NCI-H128 (cell line): Measurements from ENCODE around the gene SH3BP2.

Source experiments
- DNase-seq: peaks from one replicate; lab custom pipeline; 2025; ENCODE audit not compliant: unreplicated experiment; lab: John Stamatoyannopoulos, UW

Gene SH3BP2

GRCh38 chr4:2792711-2793585, at the start of gene SH3BP2:
Gene SH3BP2 (plus strand): TSS chr4:2793085. CDS start chr4:2820618, 27,533 bp downstream.
- DNase-seq, result no peak

- DNase-seq, result no peak
Measured at GRCh38 chr4:2743518-2744445, 49.1 kb upstream of the SH3BP2 start.

- no peak for DNase-seq
Measured at GRCh38 chr4:2744576-2745270, 48.2 kb upstream of the SH3BP2 start.

GRCh38 chr4:2745516-2745915, 47.4 kb upstream of the SH3BP2 start:
- no peak for DNase-seq

GRCh38 chr4:2745981-2746806, 46.7 kb upstream of the SH3BP2 start:
- DNase-seq, result no peak

- DNase-seq, result no peak
Measured at GRCh38 chr4:2746891-2747695, 45.8 kb upstream of the SH3BP2 start.

- DNase-seq, result no peak
Measured at GRCh38 chr4:2750719-2751605, 41.9 kb upstream of the SH3BP2 start.

GRCh38 chr4:2753436-2753835, 39.4 kb upstream of the SH3BP2 start:
- DNase-seq, result no peak

- DNase-seq, result no peak
Measured at GRCh38 chr4:2754848-2755819, 37.8 kb upstream of the SH3BP2 start.

- DNase-seq, result no peak
Measured at GRCh38 chr4:2755821-2756690, 36.8 kb upstream of the SH3BP2 start, which contains the start of gene TNIP2. Gene TNIP2 (minus strand): TSS chr4:2756336. CDS start chr4:2756289, 47 bp downstream.

- DNase-seq, result no peak
Measured at GRCh38 chr4:2756691-2757350, 36.1 kb upstream of the SH3BP2 start.

- DNase-seq, result no peak
Measured at GRCh38 chr4:2757426-2757825, 35.5 kb upstream of the SH3BP2 start.

GRCh38 chr4:2761035-2761923, 31.6 kb upstream of the SH3BP2 start:
- DNase-seq, result no peak

- no peak for DNase-seq
Measured at GRCh38 chr4:2762048-2762447, 30.8 kb upstream of the SH3BP2 start.
